Subcutaneous preadipocyte (primary cell): ENCODE measurements around the gene AKAP13. TPM values are rescaled to one million over a fixed set of nuclear protein-coding genes. Genes with fewer than 3 reads are reported as not detected.

Experiments used
- small RNA-seq: library from RNA; depleted of rRNA; stranded (forward); fragments of <200 nt; gene quantifications from one replicate; pipeline ENCODE3, GENCODE V24; 2012
- total RNA-seq: library from RNA; depleted of rRNA; stranded (reverse); fragments of >200 nt; gene quantifications from 2 replicates; pipeline ENCODE4 v1.2.3, GENCODE V29; 2012

AKAP13 gene
- 80.5 and 84.6 TPM in 2 replicates for total RNA-seq

GRCh38 chr15:85380217-85380811, at the start of gene AKAP13:
AKAP13 (plus strand) TSS chr15:85380603; CDS start chr15:85485721, 105,118 bp downstream.

GRCh38 chr15:85794598-85795336, 414.4 kb downstream of the AKAP13 start, which contains the start of gene KLHL25:
KLHL25 (minus strand) TSS chr15:85794925; CDS start chr15:85769810, 25,115 bp downstream.

Small RNA genes within 50 kb of the gene (small RNA-seq; reads per million reads assigned to genes)
- not detected for gene AC021739.1
- gene MIR1276 = 0.33 reads per million, percentile 12 among the genes with 10 or more reads in this experiment
- not detected for gene RNU6-1280P
- gene RNU7-79P = not detected
